ENCODE data around the gene CLEC10A.
A peak's percentile ranks its signal among the peaks of the same experiment; 100 is the strongest.
"Not testable (repeated sequence)": the region's sequence is repeated elsewhere in the genome, so short reads cannot be mapped to it uniquely, and the experiment has no call there.

The CLEC10A gene

GRCh38 chr17:7108560-7108925 lies 28.5 kb upstream of the CLEC10A start:
- no peak for DNase-seq

- DNase-seq: no peak
Observed at GRCh38 chr17:7107795-7108559, 27.9 kb upstream of the CLEC10A start.

GRCh38 chr17:7107012-7107754 lies 27.1 kb upstream of the CLEC10A start:
- DNase-seq: peak; percentile 55

GRCh38 chr17:7102421-7102820 lies 22.4 kb upstream of the CLEC10A start:
- no peak for DNase-seq

GRCh38 chr17:7101531-7101930 lies 21.5 kb upstream of the CLEC10A start:
- DNase-seq: no peak

GRCh38 chr17:7100641-7101379 lies 20.8 kb upstream of the CLEC10A start:
- DNase-seq: not testable (repeated sequence)

GRCh38 chr17:7098802-7099459 lies 18.9 kb upstream of the CLEC10A start:
- no peak for DNase-seq

GRCh38 chr17:7097940-7098339 lies 17.9 kb upstream of the CLEC10A start:
- no peak for DNase-seq

- DNase-seq: no peak
Observed at GRCh38 chr17:7095625-7096024, 15.6 kb upstream of the CLEC10A start.

- DNase-seq: no peak
Observed at GRCh38 chr17:7094652-7095019, 14.6 kb upstream of the CLEC10A start.

GRCh38 chr17:7091311-7092005 lies 11.4 kb upstream of the CLEC10A start:
- DNase-seq: not testable (repeated sequence)

- DNase-seq: not testable (repeated sequence)
Observed at GRCh38 chr17:7089570-7089969, 9.5 kb upstream of the CLEC10A start.

GRCh38 chr17:7088442-7088841 lies 8.4 kb upstream of the CLEC10A start:
- DNase-seq: not testable (repeated sequence)

- no peak for DNase-seq
Observed at GRCh38 chr17:7084088-7084487, 4.0 kb upstream of the CLEC10A start.

- DNase-seq: no peak
Observed at GRCh38 chr17:7083592-7083991, 3.5 kb upstream of the CLEC10A start.

- DNase-seq: no peak
Observed at GRCh38 chr17:7081341-7082062, 1.5 kb upstream of the CLEC10A start.

- DNase-seq: no peak
Observed at GRCh38 chr17:7080456-7081041, 498 bp upstream of the CLEC10A start.

- DNase-seq: no peak
Observed at GRCh38 chr17:7078711-7079110, 1.3 kb downstream of the CLEC10A start.

GRCh38 chr17:7077911-7078546 lies 2.0 kb downstream of the CLEC10A start:
- no peak for DNase-seq

GRCh38 chr17:7074931-7075330 lies 5.1 kb downstream of the CLEC10A start:
- no peak for DNase-seq

GRCh38 chr17:7072406-7072805 lies 7.6 kb downstream of the CLEC10A start:
- no peak for DNase-seq

All from NCI-H187 treated with DMSO at 0.1 percent for 48 hours (cell line).